H9 (cell line): ENCODE measurements around the gene HIP1R. TPM values are rescaled to one million over a fixed set of nuclear protein-coding genes. Genes with fewer than 3 reads are reported as not detected.

Source experiments
- DNase-seq: peaks from one replicate; pipeline ENCODE4 v3.0.0-alpha.2; 2017
- H2AFZ ChIP-seq: one replicate; pipeline ENCODE4 v1.6.1; 2013; ENCODE audit warnings: mild to moderate bottlenecking, low read length, control low read depth, moderate library complexity
- H2AK5ac ChIP-seq: 2 replicates; pipeline ENCODE4 v1.6.1; 2013; ENCODE audit warnings: low read length, control low read depth, mixed read lengths; ENCODE audit not compliant: insufficient read length
- H2BK120ac ChIP-seq: one replicate; pipeline ENCODE4 v1.6.1; 2013; ENCODE audit warnings: low read depth, mild to moderate bottlenecking, low read length, control low read depth, inconsistent platforms; ENCODE audit not compliant: poor library complexity, severe bottlenecking
- H2BK12ac ChIP-seq: 2 replicates; pipeline ENCODE4 v1.6.1; 2013; ENCODE audit warnings: low read length, control low read depth, mixed read lengths, low read depth; ENCODE audit not compliant: insufficient read length
- H2BK15ac ChIP-seq: 2 replicates; pipeline ENCODE4 v1.6.1; 2013; ENCODE audit warnings: low read depth, low read length, control low read depth
- H2BK20ac ChIP-seq: one replicate; pipeline ENCODE4 v1.6.1; 2013; ENCODE audit warnings: low read depth, mild to moderate bottlenecking, low read length, control low read depth, inconsistent platforms; ENCODE audit not compliant: poor library complexity, severe bottlenecking
- H2BK5ac ChIP-seq: 2 replicates; pipeline ENCODE4 v1.6.1; 2013; ENCODE audit warnings: low read length, control low read depth, mixed read lengths; ENCODE audit not compliant: insufficient read length
- H3K14ac ChIP-seq: 2 replicates; pipeline ENCODE4 v1.6.1; 2013; ENCODE audit warnings: low read length, control low read depth; ENCODE audit not compliant: insufficient read depth
- H3K18ac ChIP-seq: 2 replicates; pipeline ENCODE4 v1.6.1; 2013; ENCODE audit warnings: low read depth, mild to moderate bottlenecking, mixed read lengths, low read length, control low read depth; ENCODE audit not compliant: insufficient read length
- H3K23ac ChIP-seq: 2 replicates; pipeline ENCODE4 v1.6.1; 2013; ENCODE audit warnings: low read length, control low read depth, mixed read lengths, low read depth; ENCODE audit not compliant: insufficient read length
- H3K23me2 ChIP-seq: 2 replicates; pipeline ENCODE4 v1.6.1; 2013; ENCODE audit warnings: low read depth, mild to moderate bottlenecking, mixed read lengths, low read length, control low read depth; ENCODE audit not compliant: insufficient read length, poor library complexity, severe bottlenecking
- H3K27ac ChIP-seq: 2 replicates; pipeline ENCODE4 v1.5.1; 2013; ENCODE audit warnings: low read length, control low read depth, mixed read lengths, low read depth; ENCODE audit not compliant: insufficient read length
- H3K27me3 ChIP-seq: 2 replicates; pipeline ENCODE4 v1.6.1; 2013; ENCODE audit warnings: low read length, control low read depth, inconsistent platforms; ENCODE audit not compliant: insufficient read depth
- H3K4ac ChIP-seq: 2 replicates; pipeline ENCODE4 v1.6.1; 2013; ENCODE audit warnings: low read depth, mild to moderate bottlenecking, control low read depth, inconsistent platforms, low read length, moderate library complexity
- H3K4me1 ChIP-seq: 2 replicates; pipeline ENCODE4 v1.6.1; 2013; ENCODE audit warnings: low read length, control low read depth, inconsistent platforms; ENCODE audit not compliant: insufficient read depth
- H3K4me2 ChIP-seq: 2 replicates; pipeline ENCODE4 v1.6.1; 2013; ENCODE audit warnings: low read length, control low read depth, mixed read lengths; ENCODE audit not compliant: insufficient read length, insufficient read depth
- H3K56ac ChIP-seq: 2 replicates; pipeline ENCODE4 v1.6.1; 2013; ENCODE audit warnings: low read depth, mild to moderate bottlenecking, mixed read lengths, low read length, control low read depth; ENCODE audit not compliant: insufficient read length
- H3K79me1 ChIP-seq: 2 replicates; pipeline ENCODE4 v1.6.1; 2013; ENCODE audit warnings: low read depth, mild to moderate bottlenecking, moderate library complexity, low read length, control low read depth, inconsistent platforms; ENCODE audit not compliant: insufficient read depth, poor library complexity, severe bottlenecking
- H3K79me2 ChIP-seq: 2 replicates; pipeline ENCODE4 v1.6.1; 2013; ENCODE audit warnings: low read length, control low read depth, inconsistent platforms; ENCODE audit not compliant: insufficient read depth
- H3K9ac ChIP-seq: 2 replicates; pipeline ENCODE4 v1.6.1; 2013; ENCODE audit warnings: low read length, control low read depth, mixed read lengths; ENCODE audit not compliant: insufficient read length; ENCODE audit errors: extremely low read depth
- H3K9me3 ChIP-seq: one replicate; pipeline ENCODE4 v1.6.1; 2013; ENCODE audit warnings: low read depth, low read length, inconsistent platforms; ENCODE audit not compliant: control insufficient read depth
- H3T11ph ChIP-seq: one replicate; pipeline ENCODE4 v1.6.1; 2013; ENCODE audit warnings: mild to moderate bottlenecking, low read length, control low read depth, inconsistent platforms
- H4K20me1 ChIP-seq: one replicate; pipeline ENCODE4 v1.6.1; 2013; ENCODE audit not compliant: control insufficient read depth, insufficient read length, insufficient read depth
- H4K5ac ChIP-seq: 2 replicates; pipeline ENCODE4 v1.6.1; 2013; ENCODE audit warnings: low read depth, mild to moderate bottlenecking, mixed read lengths, low read length, control low read depth; ENCODE audit not compliant: insufficient read length
- H4K8ac ChIP-seq: replicated peaks from 2 replicates; pipeline ENCODE4 v1.6.1; 2013; ENCODE audit warnings: low read length, control low read depth, mixed read lengths, low read depth; ENCODE audit not compliant: insufficient read length
- H4K91ac ChIP-seq: 2 replicates; pipeline ENCODE4 v1.6.1; 2013; ENCODE audit warnings: low read depth, mild to moderate bottlenecking, moderate library complexity, mixed read lengths, low read length, control low read depth; ENCODE audit not compliant: insufficient read length
- H3K27ac Mint-ChIP-seq, 3 experiments: 2 replicates in 2 of 3; 3 replicates in 1 of 3; pipeline ENCODE4 v1.8.0; 2020 to 2021; ENCODE audit warnings: mixed read lengths in 3 of 3, mild to moderate bottlenecking in 1 of 3, moderate library complexity in 1 of 3
- H3K27me3 Mint-ChIP-seq: 2 replicates; pipeline ENCODE4 v1.8.0; 2021; ENCODE audit warnings: low read depth, mild to moderate bottlenecking, moderate library complexity, mixed read lengths
- H3K36me3 Mint-ChIP-seq, 3 experiments: 2 replicates in 2 of 3; 3 replicates in 1 of 3; pipeline ENCODE4 v1.8.0; 2020 to 2021; ENCODE audit warnings: low read depth in 3 of 3, mixed read lengths in 3 of 3; ENCODE audit not compliant: insufficient read depth in 1 of 3
- H3K4me1 Mint-ChIP-seq, 2 experiments: 2 replicates each; pipeline ENCODE4 v1.8.0; 2020; ENCODE audit warnings: mixed read lengths in 2 of 2
- H3K4me3 Mint-ChIP-seq, 2 experiments: 2 replicates in 1 of 2; 3 replicates in 1 of 2; pipeline ENCODE4 v1.8.0; 2020 to 2021; ENCODE audit warnings: mild to moderate bottlenecking in 2 of 2, mixed read lengths in 2 of 2, moderate library complexity in 1 of 2
- H3K9me3 Mint-ChIP-seq, 2 experiments: 2 replicates in 1 of 2; 3 replicates in 1 of 2; pipeline ENCODE4 v1.8.0; 2020; ENCODE audit warnings: mild to moderate bottlenecking in 2 of 2, mixed read lengths in 2 of 2, moderate library complexity in 1 of 2
- CTCF ChIP-seq: fragments of 200-600 bp; sonication (generic); conservative IDR thresholded peaks from 3 replicates; pipeline ENCODE4 v1.8.0; 2021; ENCODE audit warnings: antibody characterized with exemption, mild to moderate bottlenecking
- WGBS: extraction: QIAGEN DNeasy Blood & Tissue Kit; methylation state at CpG from one replicate; pipeline ENCODE4 v1.1.7; 2013; ENCODE audit warnings: missing lambda C conversion rate, low lambda C conversion rate, mixed read lengths; ENCODE audit not compliant: insufficient read length; ENCODE audit errors: extremely low coverage; 5-methylcytosine and 5-hydroxymethylcytosine counted together
- total RNA-seq: library from RNA; stranded (reverse); gene quantifications from 2 replicates; pipeline ENCODE4 v1.2.1, GENCODE V29; 2021

HIP1R gene
- total RNA-seq, 1 experiment from 2014 or later: 17.4 TPM

DNA sequence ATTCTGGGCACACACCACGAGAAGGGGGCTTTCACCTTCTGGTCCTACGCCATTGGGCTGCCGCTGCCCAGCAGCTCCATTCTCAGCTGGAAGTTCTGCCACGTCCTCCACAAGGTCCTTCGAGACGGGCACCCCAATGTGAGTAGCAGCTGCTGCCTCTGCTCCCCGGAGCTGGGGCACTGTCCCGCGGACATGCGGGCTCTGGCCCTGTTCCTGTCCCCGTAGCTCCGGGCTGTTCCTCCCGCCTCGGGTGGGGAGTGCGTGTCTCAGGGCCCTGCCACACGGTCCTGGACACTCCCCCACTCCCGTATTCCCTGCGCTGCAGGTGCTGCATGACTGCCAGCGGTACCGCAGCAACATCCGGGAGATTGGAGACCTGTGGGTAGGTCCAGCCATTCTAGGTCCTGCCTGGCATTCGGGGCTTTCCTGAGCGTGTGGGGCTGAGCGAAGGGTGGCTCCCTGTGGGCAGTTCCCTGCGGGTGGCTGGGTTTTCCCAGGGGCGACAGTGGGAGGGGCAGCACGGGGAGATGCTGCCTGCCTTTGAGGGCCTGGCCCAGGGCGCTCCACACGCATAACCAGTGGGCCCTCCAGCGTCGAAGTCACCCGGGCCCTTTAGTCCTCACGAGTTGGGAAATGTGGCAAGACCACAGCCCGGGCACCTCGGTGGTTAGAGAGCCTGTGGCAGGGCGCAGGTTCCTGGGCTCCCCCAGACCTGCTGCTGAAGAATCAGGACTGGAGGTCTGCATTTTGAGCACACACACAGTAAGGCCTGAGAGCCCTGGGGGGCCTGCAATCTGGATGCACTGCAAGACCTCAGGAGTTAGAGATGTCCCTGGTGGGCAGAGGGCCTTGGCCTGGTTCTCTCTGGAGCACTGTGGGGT is 13.5 kb downstream of the HIP1R start:
- H4K91ac ChIP-seq: no peak overlapping the region
- Mint-ChIP-seq H3K27me3 (peaks cover 4% of the 10 kb centered on the region), H3K4me3 (no peak overlapping the region), H3K36me3 (no peaks in the 10 kb centered on the region), H3K9me3 (no peaks in the 10 kb centered on the region), H3K27ac (no peak overlapping the region; a peak in 1 of 7 replicates), H3K4me1 (peaks cover 3 to 5% of the 10 kb centered on the region in 2 experiments; a peak in 3 of 4 replicates)
- H3K9me3 ChIP-seq: no peaks in the 10 kb centered on the region
- no peak overlapping the region for H3K56ac ChIP-seq
- no peak overlapping the region for H4K8ac ChIP-seq
- H3K23ac ChIP-seq: no peak overlapping the region
- H3T11ph ChIP-seq: no peak overlapping the region
- no peak overlapping the region for H3K14ac ChIP-seq
- TF ChIP-seq CTCF: no peak
- no peaks in the 10 kb centered on the region for H3K79me1 ChIP-seq
- H2BK5ac ChIP-seq: no peak overlapping the region
- no peak overlapping the region for H3K27ac ChIP-seq
- H2BK20ac ChIP-seq: no peak overlapping the region
- H3K79me2 ChIP-seq: no peaks in the 10 kb centered on the region
- H2AFZ ChIP-seq: no peak overlapping the region
- no CpG with 5 or more reads among the region's 36 CpGs for WGBS
- H3K4ac ChIP-seq: no peak overlapping the region
- no peak overlapping the region for H3K18ac ChIP-seq
- no peak overlapping the region for H3K4me2 ChIP-seq
- DNase-seq: no peak
- H4K5ac ChIP-seq: no peak overlapping the region
- H3K23me2 ChIP-seq: no peaks in the 10 kb centered on the region
- H2AK5ac ChIP-seq: no peak overlapping the region
- H4K20me1 ChIP-seq: no peaks in the 10 kb centered on the region
- no peak overlapping the region for H2BK120ac ChIP-seq
- H2BK12ac ChIP-seq: no peak overlapping the region
- H3K4me1 ChIP-seq: no peaks in the 10 kb centered on the region
- no peaks in the 10 kb centered on the region for H3K27me3 ChIP-seq
- H2BK15ac ChIP-seq: no peak overlapping the region
- H3K9ac ChIP-seq: no peak overlapping the region
